Kidney (tissue), 14 donors: ENCODE data around the gene TMEM108. TPM values are rescaled to one million over a fixed set of nuclear protein-coding genes. Genes with fewer than 3 reads are reported as not detected.

Experiments used
- DNase-seq, 5 donors: peaks; one replicate each; pipeline ENCODE4 v3.0.0-alpha.2; 2013 to 2020
- FAIRE-seq: peaks from 2 replicates; lab custom pipeline; 2012; peaks lifted over from hg19 to GRCh38; lab: Jason Lieb, UNC
- H3K27ac ChIP-seq, 2 donors: one replicate each; pipeline ENCODE4 v1.7.0; 2013; ENCODE audit warnings: low read depth in 2 of 2, low read length in 2 of 2, inconsistent platforms in 1 of 2
- H3K27me3 ChIP-seq: one replicate; pipeline ENCODE4 v1.7.1; 2013; ENCODE audit warnings: low read length, inconsistent platforms; ENCODE audit not compliant: control insufficient read depth, insufficient read depth
- H3K36me3 ChIP-seq, 3 donors: one replicate each; pipeline versions ENCODE4 v1.7.0 to v1.7.1; 2013; ENCODE audit warnings: low read length in 3 of 3, control low read depth in 1 of 3, inconsistent platforms in 1 of 3; ENCODE audit not compliant: insufficient read depth in 3 of 3, control insufficient read depth in 2 of 3
- H3K4me1 ChIP-seq, 3 donors: one replicate each; pipeline versions ENCODE4 v1.7.0 to v1.7.1; 2013; ENCODE audit warnings: low read length in 3 of 3, inconsistent platforms in 1 of 3, low read depth in 1 of 3; ENCODE audit not compliant: control insufficient read depth in 2 of 3, insufficient read depth in 2 of 3
- H3K4me3 ChIP-seq, 3 donors: one replicate each; pipeline versions ENCODE4 v1.7.0 to v1.8.1; 2013; ENCODE audit warnings: low read length in 3 of 3, control low read depth in 1 of 3, inconsistent platforms in 1 of 3
- H3K9ac ChIP-seq, 3 donors: one replicate each; pipeline versions ENCODE4 v1.7.0 to v1.7.1; 2013; ENCODE audit warnings: low read length in 3 of 3, control low read depth in 1 of 3, inconsistent platforms in 1 of 3
- H3K9me3 ChIP-seq, 3 donors: one replicate each; pipeline versions ENCODE4 v1.7.0 to v1.7.1; 2013; ENCODE audit warnings: low read length in 3 of 3, control low read depth in 1 of 3, inconsistent platforms in 1 of 3; ENCODE audit not compliant: control insufficient read depth in 2 of 3, insufficient read depth in 1 of 3
- intact Hi-C: fragments of 100-400 bp; cut with DNase I; formaldehyde crosslinking; loops from one replicate; pipeline ENCODE4 v1.11.1; 2022
- polyA plus RNA-seq: library from polyadenylated mRNA; stranded (reverse); fragments of 350-450 nt; fragmentation: Illumina TruSeq; extraction: RNeasy Lipid Tissue Mini Kit (QIAGEN cat#74804); gene quantifications from one replicate; pipeline ENCODE4 v1.2.3, GENCODE V29; 2014; ENCODE audit warnings: low read depth, low replicate concordance; ENCODE audit not compliant: insufficient read depth
- total RNA-seq: library from RNA; stranded (reverse); fragmentation: NEBNext Ultra II Directional; extraction: Animal tissue kit (Norgen Biotek cat#: 25700); gene quantifications from one replicate; pipeline ENCODE4 v1.2.1, GENCODE V29; 2021
- TF ChIP-seq, protein P1 (sequence below): IDR thresholded peaks from 3 replicates; pipeline ENCODE4 v1.5.1; 2012; ENCODE audit warnings: mild to moderate bottlenecking, moderate library complexity, borderline replicate concordance; ENCODE audit not compliant: insufficient read depth; ENCODE audit errors: extremely low read depth
- donor health status: control.
- donor health status: control.
- donor health status: control.
- donor health status: control.
- donor health status: control.
- donor health status: DM: yes; HTN: yes; CAD: no.
- donor health status: Normal renal cell carcinoma (clear cell type).

TMEM108 gene
- total and polyA plus RNA-seq, 2 donors from 2014 or later = 0.91 to 1.5 TPM

DNA sequence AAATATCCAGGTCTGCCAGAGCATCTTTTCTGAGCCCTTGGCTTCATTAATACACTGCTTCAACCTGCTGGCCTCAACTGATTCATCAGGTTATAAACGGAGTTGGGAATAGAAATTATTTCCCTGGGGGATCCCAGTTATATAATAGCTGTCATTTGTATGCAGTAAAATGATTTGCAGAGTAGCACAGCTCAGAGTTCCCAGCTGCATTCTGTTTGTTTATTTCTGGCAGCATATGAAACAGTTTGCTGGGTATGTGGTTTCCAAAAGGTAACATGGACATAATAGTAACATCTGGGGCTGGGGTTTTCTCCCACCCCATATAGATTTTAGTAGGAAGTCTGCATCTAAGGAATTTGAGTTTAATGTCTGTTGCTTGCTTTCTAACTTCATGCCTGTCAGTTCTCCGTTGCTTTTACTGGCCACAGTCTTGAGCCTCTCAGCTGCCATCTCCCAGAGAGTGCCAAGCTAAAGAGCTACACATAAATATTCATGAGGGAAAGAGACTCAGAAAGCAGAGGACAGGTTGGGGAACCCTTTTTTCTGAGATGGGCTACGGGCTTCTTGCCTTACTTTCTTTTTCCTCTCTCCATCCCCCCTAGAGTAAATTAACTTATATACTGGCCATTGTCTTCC lies 124.6 kb downstream of the TMEM108 start:
- Histone ChIP-seq H3K36me3 (no peaks in the 10 kb centered on the region), H3K4me1 (no peaks in the 10 kb centered on the region), H3K27ac (no peak overlapping the region), H3K9ac (no peak overlapping the region), H3K9me3 (no peaks in the 10 kb centered on the region), H3K27me3 (no peaks in the 10 kb centered on the region), H3K4me3 (no peak overlapping the region)
- TF ChIP-seq, protein P1, sequence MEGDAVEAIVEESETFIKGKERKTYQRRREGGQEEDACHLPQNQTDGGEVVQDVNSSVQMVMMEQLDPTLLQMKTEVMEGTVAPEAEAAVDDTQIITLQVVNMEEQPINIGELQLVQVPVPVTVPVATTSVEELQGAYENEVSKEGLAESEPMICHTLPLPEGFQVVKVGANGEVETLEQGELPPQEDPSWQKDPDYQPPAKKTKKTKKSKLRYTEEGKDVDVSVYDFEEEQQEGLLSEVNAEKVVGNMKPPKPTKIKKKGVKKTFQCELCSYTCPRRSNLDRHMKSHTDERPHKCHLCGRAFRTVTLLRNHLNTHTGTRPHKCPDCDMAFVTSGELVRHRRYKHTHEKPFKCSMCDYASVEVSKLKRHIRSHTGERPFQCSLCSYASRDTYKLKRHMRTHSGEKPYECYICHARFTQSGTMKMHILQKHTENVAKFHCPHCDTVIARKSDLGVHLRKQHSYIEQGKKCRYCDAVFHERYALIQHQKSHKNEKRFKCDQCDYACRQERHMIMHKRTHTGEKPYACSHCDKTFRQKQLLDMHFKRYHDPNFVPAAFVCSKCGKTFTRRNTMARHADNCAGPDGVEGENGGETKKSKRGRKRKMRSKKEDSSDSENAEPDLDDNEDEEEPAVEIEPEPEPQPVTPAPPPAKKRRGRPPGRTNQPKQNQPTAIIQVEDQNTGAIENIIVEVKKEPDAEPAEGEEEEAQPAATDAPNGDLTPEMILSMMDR = no peak
- intact Hi-C loops = no loop called here
- no peak for DNase-seq
- FAIRE-seq = no peak

- H3K4me1 ChIP-seq = no peaks in the 10 kb centered on the region
- FAIRE-seq = no peak
Observed at GRCh38 chr3:133167340-133168024, 129.3 kb downstream of the TMEM108 start.

DNA sequence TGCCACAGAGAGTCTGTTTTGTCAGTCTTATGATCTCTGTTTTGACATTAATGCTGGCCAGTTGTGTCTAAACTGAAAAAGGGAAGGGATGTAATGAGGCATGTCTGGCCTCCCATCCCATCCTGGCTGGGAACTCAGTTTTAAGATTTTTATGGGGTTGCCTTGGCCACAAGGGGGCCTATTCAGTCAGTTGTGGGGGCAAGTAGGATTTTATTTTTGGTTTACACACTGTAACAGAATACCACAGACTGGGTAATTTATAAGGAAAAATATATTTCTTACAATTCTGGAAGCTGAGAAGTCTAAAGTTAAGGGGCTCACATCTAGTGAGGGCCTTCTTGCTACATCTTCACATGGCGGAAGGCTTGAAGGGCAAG lies 129.8 kb downstream of the TMEM108 start:
- FAIRE-seq (no peak), DNase-seq (no peak)
- TF ChIP-seq, protein P1 = no peak
- no peaks in the 10 kb centered on the region for H3K36me3 ChIP-seq
- no peaks in the 10 kb centered on the region for H3K9me3 ChIP-seq
- H3K4me1 ChIP-seq = no peaks in the 10 kb centered on the region
- H3K27me3 ChIP-seq = no peaks in the 10 kb centered on the region
- intact Hi-C loops = no loop called here
- no peak overlapping the region for H3K9ac ChIP-seq
- no peak overlapping the region for H3K27ac ChIP-seq
- no peak overlapping the region for H3K4me3 ChIP-seq

More at GRCh38 chr3:133167340-133168024, 129.3 kb downstream of the TMEM108 start:
- H3K9ac ChIP-seq = no peak overlapping the region
- H3K27me3 ChIP-seq = no peaks in the 10 kb centered on the region
- H3K36me3 ChIP-seq = no peaks in the 10 kb centered on the region
- peak in 1 of 5 donors; percentile 63 for DNase-seq
- TF ChIP-seq, protein P1 = no peak
- H3K9me3 ChIP-seq = no peaks in the 10 kb centered on the region
- intact Hi-C loops = no loop called here
- no peak overlapping the region for H3K4me3 ChIP-seq
- H3K27ac ChIP-seq = no peak overlapping the region
